ENCODE measurements around the gene PDSS2. TPM values are rescaled to one million over a fixed set of nuclear protein-coding genes. Genes with fewer than 3 reads are reported as not detected.

PDSS2 gene
- total RNA-seq, 3 donors from 2014 or later (not counting 1 experiment from before 2014, with no cell fraction given), result 11.2 to 15.5 (median 14.2) TPM

- intact Hi-C loops (cut with micrococcal nuclease), result no loop called here
- Mint-ChIP-seq H3K27ac (no peak overlapping the region), H3K4me1 (peaks cover 11 to 15% of the 10 kb centered on the region in 2 donors), H3K9me3 (no peaks in the 10 kb centered on the region), H3K4me3 (no peak overlapping the region), H3K27me3 (ENCODE audit: low read depth in 2 of 2) (no peaks in the 10 kb centered on the region), H3K36me3 (no peaks in the 10 kb centered on the region)
- no peak overlapping the region for H3K4me3 ChIP-seq (ENCODE audit: low read length)
- H3K27ac ChIP-seq (ENCODE audit: low read length), result no peak overlapping the region
- TF ChIP-seq CTCF (IDR thresholded peaks at IDR 0.05), result no peak
- no peaks in the 10 kb centered on the region for H3K36me3 ChIP-seq (ENCODE audit: control insufficient read depth, insufficient read depth, low read length)
- no peak for DNase-seq
- no peaks in the 10 kb centered on the region for H3K9me3 ChIP-seq (ENCODE audit: control insufficient read depth, insufficient read depth, low read length)
- WGBS (ENCODE audit: insufficient coverage), result no CpG with 5 or more reads among the region's 2 CpGs
- no peaks in the 10 kb centered on the region for H3K27me3 ChIP-seq (ENCODE audit: control insufficient read depth, insufficient read depth, low read length)
- no peak for ATAC-seq
- no peaks in the 10 kb centered on the region for H3K4me1 ChIP-seq (ENCODE audit: control insufficient read depth, insufficient read depth, low read length)
These were observed 154.0 kb downstream of the PDSS2 start for GRCh38 chr6:107305391-107305790.

DNA sequence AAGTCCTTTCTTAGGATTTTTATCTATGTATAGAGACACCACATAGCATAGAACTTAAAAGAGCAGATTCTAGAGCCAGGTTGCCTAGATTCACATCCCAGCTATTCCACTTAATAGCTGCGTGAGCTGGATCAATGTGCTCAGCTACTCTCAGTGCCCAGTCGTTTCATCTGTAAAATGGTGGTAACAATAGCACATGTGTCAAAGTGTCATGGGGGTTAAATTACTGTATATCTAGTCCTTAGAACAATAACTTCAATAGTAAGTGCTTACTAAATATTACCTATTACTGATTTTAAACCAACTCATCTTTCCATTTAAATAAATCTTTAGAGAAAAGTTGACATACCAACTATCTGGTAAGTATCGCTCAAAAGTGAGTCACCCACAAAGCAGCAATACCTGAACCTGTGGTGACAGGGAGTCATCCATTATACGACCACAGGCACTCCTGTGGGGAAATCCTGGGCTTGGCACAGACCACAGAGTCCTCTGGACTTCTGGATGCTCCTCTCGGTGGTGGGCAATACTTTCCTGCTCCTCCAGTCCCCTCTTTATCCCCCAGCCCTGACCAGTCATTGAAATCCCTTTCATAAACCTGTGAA, 154.8 kb downstream of the PDSS2 start:
- H3K4me1 Mint-ChIP-seq, result peaks cover 16 to 24% of the 10 kb centered on the region in 2 donors
- TF ChIP-seq CTCF (IDR thresholded peaks at IDR 0.05), result no peak
- no peaks in the 10 kb centered on the region for H3K36me3 Mint-ChIP-seq
- Histone ChIP-seq H3K4me3 (ENCODE audit: low read length) (no peak overlapping the region), H3K36me3 (ENCODE audit: control insufficient read depth, insufficient read depth, low read length) (no peaks in the 10 kb centered on the region), H3K9me3 (ENCODE audit: control insufficient read depth, insufficient read depth, low read length) (no peaks in the 10 kb centered on the region), H3K4me1 (ENCODE audit: control insufficient read depth, insufficient read depth, low read length) (no peaks in the 10 kb centered on the region), H3K27me3 (ENCODE audit: control insufficient read depth, insufficient read depth, low read length) (no peaks in the 10 kb centered on the region), H3K27ac (ENCODE audit: low read length) (no peak overlapping the region)
- ATAC-seq, result no peak
- H3K9me3 Mint-ChIP-seq, result no peaks in the 10 kb centered on the region
- intact Hi-C loops (cut with micrococcal nuclease), result no loop called here
- DNase-seq, result no peak
- WGBS (ENCODE audit: insufficient coverage), result 84% methylated on average over 3 of the region's 5 CpGs
- no peaks in the 10 kb centered on the region for H3K27me3 Mint-ChIP-seq (ENCODE audit: low read depth in 2 of 2)
- H3K27ac Mint-ChIP-seq, result no peak overlapping the region
- no peak overlapping the region for H3K4me3 Mint-ChIP-seq

DNA sequence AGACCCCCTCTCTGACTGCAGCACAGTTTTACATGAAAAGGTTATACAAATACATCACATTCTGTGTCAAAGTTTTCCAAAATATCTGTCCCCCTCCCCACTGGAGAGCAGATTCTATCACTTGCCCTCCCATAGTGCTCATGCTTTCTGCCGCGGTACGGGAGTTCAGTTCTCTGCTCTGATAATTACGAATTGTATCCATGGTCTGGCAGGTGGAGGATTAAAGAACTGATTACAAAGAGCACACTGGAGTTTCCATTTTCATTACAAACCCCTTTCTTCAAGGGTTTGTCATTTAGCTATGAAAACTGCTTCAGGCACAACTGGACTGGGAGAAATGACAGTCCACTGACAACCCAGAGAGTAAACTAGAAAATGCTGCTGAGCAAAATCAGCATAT, 166.0 kb downstream of the PDSS2 start:
- ATAC-seq, result no peak
- Mint-ChIP-seq H3K4me3 (no peak overlapping the region), H3K36me3 (no peaks in the 10 kb centered on the region), H3K9me3 (no peaks in the 10 kb centered on the region), H3K27me3 (ENCODE audit: low read depth in 2 of 2) (no peaks in the 10 kb centered on the region), H3K4me1 (peaks cover 22 to 25% of the 10 kb centered on the region in 2 donors), H3K27ac (no peak overlapping the region)
- TF ChIP-seq CTCF (IDR thresholded peaks at IDR 0.05), result no peak
- WGBS (ENCODE audit: insufficient coverage), result no CpG with 5 or more reads among the region's 4 CpGs
- no peaks in the 10 kb centered on the region for H3K9me3 ChIP-seq (ENCODE audit: control insufficient read depth, insufficient read depth, low read length)
- no peaks in the 10 kb centered on the region for H3K4me1 ChIP-seq (ENCODE audit: control insufficient read depth, insufficient read depth, low read length)
- intact Hi-C loops (cut with micrococcal nuclease), result no loop called here
- no peak overlapping the region for H3K4me3 ChIP-seq (ENCODE audit: low read length)
- no peaks in the 10 kb centered on the region for H3K36me3 ChIP-seq (ENCODE audit: control insufficient read depth, insufficient read depth, low read length)
- no peak for DNase-seq
- no peak overlapping the region for H3K27ac ChIP-seq (ENCODE audit: low read length)
- H3K27me3 ChIP-seq (ENCODE audit: control insufficient read depth, insufficient read depth, low read length), result no peaks in the 10 kb centered on the region

GRCh38 chr6:107292715-107293271, 166.6 kb downstream of the PDSS2 start:
- Mint-ChIP-seq H3K4me1 (peaks cover 24 to 25% of the 10 kb centered on the region in 2 donors), H3K27ac (no peak overlapping the region), H3K36me3 (no peaks in the 10 kb centered on the region), H3K27me3 (ENCODE audit: low read depth in 2 of 2) (no peaks in the 10 kb centered on the region), H3K9me3 (no peaks in the 10 kb centered on the region), H3K4me3 (no peak overlapping the region)
- H3K4me1 ChIP-seq (ENCODE audit: control insufficient read depth, insufficient read depth, low read length), result no peaks in the 10 kb centered on the region
- H3K27me3 ChIP-seq (ENCODE audit: control insufficient read depth, insufficient read depth, low read length), result no peaks in the 10 kb centered on the region
- DNase-seq (no peak), ATAC-seq (no peak)
- WGBS (ENCODE audit: insufficient coverage), result 98% methylated on average over 6 of the region's 6 CpGs
- intact Hi-C loops (cut with micrococcal nuclease), result no loop called here
- no peaks in the 10 kb centered on the region for H3K36me3 ChIP-seq (ENCODE audit: control insufficient read depth, insufficient read depth, low read length)
- H3K9me3 ChIP-seq (ENCODE audit: control insufficient read depth, insufficient read depth, low read length), result no peaks in the 10 kb centered on the region
- H3K27ac ChIP-seq (ENCODE audit: low read length), result no peak overlapping the region
- no peak for TF ChIP-seq CTCF (IDR thresholded peaks at IDR 0.05)
- H3K4me3 ChIP-seq (ENCODE audit: low read length), result no peak overlapping the region
